SK-N-SH (cell line): Measurements from ENCODE around the gene MAPRE3. TPM values are rescaled to one million over a fixed set of nuclear protein-coding genes. Genes with fewer than 3 reads are reported as not detected.
A peak's percentile ranks its signal among the peaks of the same experiment; 100 is the strongest.

ENCODE experiments used
- CTCF ChIA-PET: fragments of 300-600, 350-600 bp; formaldehyde crosslinking; extraction: SDS; loops from one replicate; lab custom pipeline; 2021; lab: Yijun Ruan, JAX
- POLR2A ChIA-PET: fragments of 350-600 bp; sonication (Branson Sonifier 250); formaldehyde crosslinking; extraction: SDS; loops from one replicate; lab custom pipeline; 2020; ENCODE audit warnings: antibody characterized with exemption, inconsistent platforms; lab: Yijun Ruan, JAX
- DNase-seq: peaks from one replicate; pipeline ENCODE4 v3.0.0; 2012
- H2AFZ ChIP-seq: fragments of 200-600 bp; sonication (generic); 2 replicates; pipeline ENCODE4 v1.8.1; 2016; ENCODE audit warnings: antibody characterized with exemption, mild to moderate bottlenecking, low read depth
- H3F3A ChIP-seq: fragments of 200-600 bp; sonication (generic); replicated peaks from 2 replicates; pipeline ENCODE3; 2016; ENCODE audit warnings: antibody characterized with exemption, mild to moderate bottlenecking; ENCODE audit not compliant: insufficient read depth
- H3K27ac ChIP-seq, 2 experiments: fragments of 200-500 bp in 1 of 2; fragments of 200-600 bp in 1 of 2; sonication (Bioruptor generic) in 1 of 2; sonication (generic), shearing (Covaris generic) in 1 of 2; 2 replicates each; pipeline versions ENCODE4 v1.5.1 to v1.6.1; 2014 to 2016; ENCODE audit warnings: low read depth in 2 of 2, inconsistent platforms in 1 of 2, low read length in 1 of 2, mild to moderate bottlenecking in 1 of 2, mixed read lengths in 1 of 2
- H3K27me3 ChIP-seq: fragments of 200-600 bp; sonication (generic), shearing (Covaris generic); 2 replicates; pipeline ENCODE4 v1.6.1; 2016; ENCODE audit warnings: mixed run types; ENCODE audit not compliant: insufficient read depth
- H3K36me3 ChIP-seq, 2 experiments: fragments of 200-500 bp in 1 of 2; fragments of 200-600 bp in 1 of 2; sonication (Bioruptor generic) in 1 of 2; sonication (generic) in 1 of 2; replicated peaks in 1 of 2; 2 replicates each; pipeline versions ENCODE3 to v1.5.1; 2014 to 2016; ENCODE audit warnings: low read length in 1 of 2, mild to moderate bottlenecking in 1 of 2; ENCODE audit not compliant: insufficient read depth in 2 of 2, control insufficient read depth in 1 of 2
- H3K4me1 ChIP-seq, 2 experiments: fragments of 200-500 bp in 1 of 2; fragments of 200-600 bp in 1 of 2; sonication (Bioruptor generic) in 1 of 2; sonication (generic), shearing (Covaris generic) in 1 of 2; 2 replicates each; pipeline versions ENCODE4 v1.5.1 to v1.6.1; 2014 to 2016; ENCODE audit warnings: low read depth in 1 of 2, low read length in 1 of 2, mixed run types in 1 of 2; ENCODE audit not compliant: insufficient read depth in 2 of 2, control insufficient read depth in 1 of 2
- H3K4me2 ChIP-seq: fragments of 200-600 bp; sonication (generic), shearing (Covaris generic); 2 replicates; pipeline ENCODE4 v1.6.1; 2017; ENCODE audit warnings: mixed run types
- H3K4me3 ChIP-seq, 2 experiments: fragments of 200-500 bp in 1 of 2; fragments of 200-600 bp in 1 of 2; sonication (Bioruptor generic) in 1 of 2; sonication (generic), shearing (Covaris generic) in 1 of 2; 2 replicates each; pipeline versions ENCODE4 v1.5.1 to v1.8.1; 2014 to 2016; ENCODE audit warnings: low read depth in 2 of 2, inconsistent platforms in 1 of 2, low read length in 1 of 2, mild to moderate bottlenecking in 1 of 2, mixed read lengths in 1 of 2, moderate library complexity in 1 of 2
- H3K79me2 ChIP-seq: fragments of 200-600 bp; sonication (generic); 2 replicates; pipeline ENCODE4 v1.8.1; 2017; ENCODE audit warnings: mild to moderate bottlenecking; ENCODE audit not compliant: insufficient read depth
- H3K9ac ChIP-seq: fragments of 200-600 bp; sonication (generic); 2 replicates; pipeline ENCODE4 v1.6.1; 2017; ENCODE audit warnings: mixed run types
- H3K9me2 ChIP-seq: fragments of 200-600 bp; sonication (generic); 2 replicates; pipeline ENCODE4 v1.6.1; 2017; ENCODE audit warnings: mixed run types
- H3K9me3 ChIP-seq: fragments of 200-600 bp; sonication (generic); 2 replicates; pipeline ENCODE4 v1.6.1; 2017; ENCODE audit warnings: mixed run types, mild to moderate bottlenecking, moderate library complexity
- H4K20me1 ChIP-seq: fragments of 200-600 bp; sonication (generic); 2 replicates; pipeline ENCODE4 v1.6.1; 2017; ENCODE audit warnings: mild to moderate bottlenecking, mixed run types; ENCODE audit not compliant: insufficient read depth
- CHD2 ChIP-seq: fragments of 150-350 bp; IDR thresholded peaks from 2 replicates; pipeline ENCODE4 v1.6.1; 2018; ENCODE audit warnings: low read length; ENCODE audit not compliant: partially characterized antibody
- EP300 ChIP-seq, 2 experiments: IDR thresholded peaks; 2 replicates each; pipeline versions ENCODE4 v1.4.0 to v1.6.1; 2012; ENCODE audit warnings: borderline replicate concordance in 1 of 2, low read depth in 1 of 2, low read length in 1 of 2
- EZH2phosphoT487 ChIP-seq: fragments of 200-600 bp; sonication (generic); IDR thresholded peaks from 2 replicates; pipeline ENCODE4 v1.6.1; 2017; ENCODE audit warnings: low read depth, mixed run types, mild to moderate bottlenecking, antibody characterized with exemption, moderate library complexity, borderline replicate concordance
- FOSL2 ChIP-seq: IDR thresholded peaks from 2 replicates; pipeline ENCODE4 v1.4.0; 2012; ENCODE audit warnings: low read depth, mild to moderate bottlenecking, moderate library complexity, borderline replicate concordance
- FOXJ3 ChIP-seq: sonication (generic); formaldehyde crosslinking; IDR thresholded peaks from 2 replicates; pipeline ENCODE4 v1.5.1; 2020; ENCODE audit warnings: mild to moderate bottlenecking, missing genetic modification reagents
- FOXM1 ChIP-seq: IDR thresholded peaks from 2 replicates; pipeline ENCODE4 v1.4.0; 2012; ENCODE audit warnings: low read depth, mild to moderate bottlenecking
- GABPA ChIP-seq: IDR thresholded peaks from 2 replicates; pipeline ENCODE4 v1.4.0; 2012; ENCODE audit warnings: low read depth, mild to moderate bottlenecking
- GATA2 ChIP-seq: sonication (generic); formaldehyde crosslinking; IDR thresholded peaks from 2 replicates; pipeline ENCODE4 v1.5.0; 2020; ENCODE audit warnings: mild to moderate bottlenecking, missing genetic modification reagents
- MAX ChIP-seq: IDR thresholded peaks from 2 replicates; pipeline ENCODE4 v1.4.0; 2012; ENCODE audit warnings: low read depth
- NFIC ChIP-seq: IDR thresholded peaks from 2 replicates; pipeline ENCODE4 v1.4.0; 2012; ENCODE audit warnings: borderline replicate concordance
- NRF1 ChIP-seq: IDR thresholded peaks from 2 replicates; pipeline ENCODE4 v1.6.1; 2012; ENCODE audit warnings: low read depth, mild to moderate bottlenecking, low read length
- POLR2AphosphoS5 ChIP-seq: IDR thresholded peaks from 2 replicates; pipeline ENCODE4 v1.6.1; 2012; ENCODE audit warnings: low read depth, low read length
- RAD21 ChIP-seq: IDR thresholded peaks from 2 replicates; pipeline ENCODE4 v1.6.1; 2012; ENCODE audit warnings: mild to moderate bottlenecking, low read length
- RXRA ChIP-seq: IDR thresholded peaks from 2 replicates; pipeline ENCODE4 v1.4.0; 2012; ENCODE audit warnings: low read depth, mild to moderate bottlenecking, borderline replicate concordance
- SIN3A ChIP-seq: IDR thresholded peaks from 2 replicates; pipeline ENCODE4 v1.6.1; 2012; ENCODE audit warnings: low read depth, mild to moderate bottlenecking, low read length, moderate library complexity, borderline replicate concordance
- SMC3 ChIP-seq: IDR thresholded peaks from 2 replicates; pipeline ENCODE4 v1.6.1; 2012; ENCODE audit warnings: low read depth, low read length, improper control_type of control experiment
- TCF12 ChIP-seq: IDR thresholded peaks from 2 replicates; pipeline ENCODE4 v1.4.0; 2012
- TEAD4 ChIP-seq: IDR thresholded peaks from 2 replicates; pipeline ENCODE4 v1.4.0; 2012; ENCODE audit warnings: mild to moderate bottlenecking, borderline replicate concordance; ENCODE audit not compliant: insufficient read depth
- WGBS: methylation state at CpG from one replicate; pipeline ENCODE4 v1.1.6; 2017; ENCODE audit warnings: low lambda C conversion rate; 5-methylcytosine and 5-hydroxymethylcytosine counted together
- polyA plus RNA-seq, 3 experiments: library from polyadenylated mRNA; depleted of rRNA; stranded (reverse); fragments of >200 nt; gene quantifications; 2 replicates each; pipeline ENCODE4 v1.2.3, GENCODE V29; 2012
- TF ChIP-seq, protein P1 (sequence below): IDR thresholded peaks from 2 replicates; pipeline ENCODE4 v1.4.0; 2012; ENCODE audit warnings: low read depth, borderline replicate concordance
- TF ChIP-seq, protein P2 (sequence below): fragments of 150-350 bp; IDR thresholded peaks from 2 replicates; pipeline ENCODE4 v1.6.1; 2016; ENCODE audit warnings: mild to moderate bottlenecking, low read depth, low read length
- TF ChIP-seq, protein P3 (sequence below): IDR thresholded peaks from 2 replicates; pipeline ENCODE4 v1.6.1; 2012; ENCODE audit warnings: mild to moderate bottlenecking, low read depth, low read length, moderate library complexity
- TF ChIP-seq, protein P4 (sequence below): IDR thresholded peaks from 2 replicates; pipeline ENCODE4 v1.4.0; 2012; ENCODE audit warnings: low read depth, borderline replicate concordance
- TF ChIP-seq, protein P5 (sequence below): fragments of 150-350 bp; IDR thresholded peaks from 2 replicates; pipeline ENCODE4 v1.6.1; 2017; ENCODE audit warnings: antibody characterized with exemption, low read length, low read depth, borderline replicate concordance

The MAPRE3 gene
- polyA plus RNA-seq, 1 of the 3 experiments (the other 2 are of a cell fraction) = 24.4 TPM

DNA sequence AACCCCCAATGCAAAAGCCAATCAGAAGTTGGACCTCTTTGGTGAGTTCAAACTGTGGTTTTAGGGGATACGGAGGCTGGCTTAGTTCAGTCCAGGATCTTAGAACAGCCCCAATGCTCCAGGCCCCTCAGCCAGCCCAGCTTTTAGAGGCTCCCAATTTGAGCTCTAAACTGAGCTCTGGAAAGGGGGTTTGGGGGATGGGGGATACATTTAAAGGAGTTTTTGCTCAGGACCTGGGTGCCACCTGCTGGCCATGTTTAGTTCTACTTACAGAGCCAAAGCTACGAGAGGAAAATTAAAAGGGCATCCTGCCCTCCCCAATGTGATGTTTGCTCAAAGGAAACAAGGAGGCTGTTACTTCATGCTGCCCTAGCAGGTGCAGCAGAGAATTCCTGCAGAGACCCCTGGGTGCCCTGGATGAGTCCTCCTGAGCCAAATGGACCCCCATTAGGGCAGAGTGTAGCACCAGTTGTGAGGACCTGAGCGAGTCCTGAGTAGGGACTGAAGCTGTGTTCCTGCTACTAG, 46.4 kb downstream of the MAPRE3 start:
- H4K20me1 ChIP-seq = peaks cover 6% of the 10 kb centered on the region; the same call in 1 of the 2 replicates
- ChIA-PET POLR2A (interaction anchor here (0.8 to 2.8 kb wide), 5 partner anchors 34 to 171 kb away, joined by 3 to 17 read pairs (median 4); no protein-coding TSS in a partner anchor), CTCF (interaction anchor here (0.5 to 33.3 kb wide), 58 partner anchors 9 to 994 kb away, joined by 3 to 1017 read pairs (median 4); partner anchors contain the start of genes AGBL5, DPYSL5, EMILIN1 and KHK)
- no peaks in the 10 kb centered on the region for H3K9me2 ChIP-seq
- H3K9ac ChIP-seq = no peak overlapping the region
- H3K36me3 ChIP-seq = no peaks in the 10 kb centered on the region
- peak overlapping the region in 1 of 2 experiments; percentile 68; a peak in 1 of 4 replicates for H3K27ac ChIP-seq
- DNase-seq = peak; percentile 86
- no peak overlapping the region for H3K4me2 ChIP-seq
- 73% methylated on average over 3 of the region's 3 CpGs for WGBS
- H2AFZ ChIP-seq = no peak overlapping the region
- no peaks in the 10 kb centered on the region for H3K9me3 ChIP-seq
- no peaks in the 10 kb centered on the region for H3K27me3 ChIP-seq
- no peaks in the 10 kb centered on the region for H3F3A ChIP-seq
- H3K4me3 ChIP-seq = no peak overlapping the region
- H3K79me2 ChIP-seq = no peaks in the 10 kb centered on the region
- H3K4me1 ChIP-seq = peaks cover 17 to 21% of the 10 kb centered on the region in 2 experiments; a peak in 2 of 4 replicates
- TF ChIP-seq, protein P1, sequence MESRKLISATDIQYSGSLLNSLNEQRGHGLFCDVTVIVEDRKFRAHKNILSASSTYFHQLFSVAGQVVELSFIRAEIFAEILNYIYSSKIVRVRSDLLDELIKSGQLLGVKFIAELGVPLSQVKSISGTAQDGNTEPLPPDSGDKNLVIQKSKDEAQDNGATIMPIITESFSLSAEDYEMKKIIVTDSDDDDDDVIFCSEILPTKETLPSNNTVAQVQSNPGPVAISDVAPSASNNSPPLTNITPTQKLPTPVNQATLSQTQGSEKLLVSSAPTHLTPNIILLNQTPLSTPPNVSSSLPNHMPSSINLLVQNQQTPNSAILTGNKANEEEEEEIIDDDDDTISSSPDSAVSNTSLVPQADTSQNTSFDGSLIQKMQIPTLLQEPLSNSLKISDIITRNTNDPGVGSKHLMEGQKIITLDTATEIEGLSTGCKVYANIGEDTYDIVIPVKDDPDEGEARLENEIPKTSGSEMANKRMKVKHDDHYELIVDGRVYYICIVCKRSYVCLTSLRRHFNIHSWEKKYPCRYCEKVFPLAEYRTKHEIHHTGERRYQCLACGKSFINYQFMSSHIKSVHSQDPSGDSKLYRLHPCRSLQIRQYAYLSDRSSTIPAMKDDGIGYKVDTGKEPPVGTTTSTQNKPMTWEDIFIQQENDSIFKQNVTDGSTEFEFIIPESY = no peak
- TF ChIP-seq, protein P2, sequence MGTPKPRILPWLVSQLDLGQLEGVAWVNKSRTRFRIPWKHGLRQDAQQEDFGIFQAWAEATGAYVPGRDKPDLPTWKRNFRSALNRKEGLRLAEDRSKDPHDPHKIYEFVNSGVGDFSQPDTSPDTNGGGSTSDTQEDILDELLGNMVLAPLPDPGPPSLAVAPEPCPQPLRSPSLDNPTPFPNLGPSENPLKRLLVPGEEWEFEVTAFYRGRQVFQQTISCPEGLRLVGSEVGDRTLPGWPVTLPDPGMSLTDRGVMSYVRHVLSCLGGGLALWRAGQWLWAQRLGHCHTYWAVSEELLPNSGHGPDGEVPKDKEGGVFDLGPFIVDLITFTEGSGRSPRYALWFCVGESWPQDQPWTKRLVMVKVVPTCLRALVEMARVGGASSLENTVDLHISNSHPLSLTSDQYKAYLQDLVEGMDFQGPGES = no peak
- peak; percentile 94 for TF ChIP-seq RAD21
- no peak for TF ChIP-seq NRF1
- TF ChIP-seq TEAD4 = no peak
- TF ChIP-seq NFIC = no peak
- peak; percentile 95 for TF ChIP-seq SMC3
- TF ChIP-seq GATA2 (CRISPR knock-in tag) = no peak
- no peak for TF ChIP-seq EZH2phosphoT487
- no peak for TF ChIP-seq FOXJ3 (CRISPR knock-in tag)
- TF ChIP-seq SIN3A = no peak
- no peak for TF ChIP-seq POLR2AphosphoS5
- TF ChIP-seq, protein P3, sequence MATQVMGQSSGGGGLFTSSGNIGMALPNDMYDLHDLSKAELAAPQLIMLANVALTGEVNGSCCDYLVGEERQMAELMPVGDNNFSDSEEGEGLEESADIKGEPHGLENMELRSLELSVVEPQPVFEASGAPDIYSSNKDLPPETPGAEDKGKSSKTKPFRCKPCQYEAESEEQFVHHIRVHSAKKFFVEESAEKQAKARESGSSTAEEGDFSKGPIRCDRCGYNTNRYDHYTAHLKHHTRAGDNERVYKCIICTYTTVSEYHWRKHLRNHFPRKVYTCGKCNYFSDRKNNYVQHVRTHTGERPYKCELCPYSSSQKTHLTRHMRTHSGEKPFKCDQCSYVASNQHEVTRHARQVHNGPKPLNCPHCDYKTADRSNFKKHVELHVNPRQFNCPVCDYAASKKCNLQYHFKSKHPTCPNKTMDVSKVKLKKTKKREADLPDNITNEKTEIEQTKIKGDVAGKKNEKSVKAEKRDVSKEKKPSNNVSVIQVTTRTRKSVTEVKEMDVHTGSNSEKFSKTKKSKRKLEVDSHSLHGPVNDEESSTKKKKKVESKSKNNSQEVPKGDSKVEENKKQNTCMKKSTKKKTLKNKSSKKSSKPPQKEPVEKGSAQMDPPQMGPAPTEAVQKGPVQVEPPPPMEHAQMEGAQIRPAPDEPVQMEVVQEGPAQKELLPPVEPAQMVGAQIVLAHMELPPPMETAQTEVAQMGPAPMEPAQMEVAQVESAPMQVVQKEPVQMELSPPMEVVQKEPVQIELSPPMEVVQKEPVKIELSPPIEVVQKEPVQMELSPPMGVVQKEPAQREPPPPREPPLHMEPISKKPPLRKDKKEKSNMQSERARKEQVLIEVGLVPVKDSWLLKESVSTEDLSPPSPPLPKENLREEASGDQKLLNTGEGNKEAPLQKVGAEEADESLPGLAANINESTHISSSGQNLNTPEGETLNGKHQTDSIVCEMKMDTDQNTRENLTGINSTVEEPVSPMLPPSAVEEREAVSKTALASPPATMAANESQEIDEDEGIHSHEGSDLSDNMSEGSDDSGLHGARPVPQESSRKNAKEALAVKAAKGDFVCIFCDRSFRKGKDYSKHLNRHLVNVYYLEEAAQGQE = no peak
- no peak for TF ChIP-seq GABPA
- no peak for TF ChIP-seq MAX
- TF ChIP-seq RXRA = no peak
- no peak for TF ChIP-seq TCF12
- peak; percentile 67 for TF ChIP-seq CHD2
- TF ChIP-seq EP300 (IDR thresholded peaks at IDR 0.05; ENCODE audit: borderline replicate concordance in 1 of 2, low read depth in 1 of 2, low read length in 1 of 2) = no peak
- no peak for TF ChIP-seq FOSL2
- TF ChIP-seq, protein P4, sequence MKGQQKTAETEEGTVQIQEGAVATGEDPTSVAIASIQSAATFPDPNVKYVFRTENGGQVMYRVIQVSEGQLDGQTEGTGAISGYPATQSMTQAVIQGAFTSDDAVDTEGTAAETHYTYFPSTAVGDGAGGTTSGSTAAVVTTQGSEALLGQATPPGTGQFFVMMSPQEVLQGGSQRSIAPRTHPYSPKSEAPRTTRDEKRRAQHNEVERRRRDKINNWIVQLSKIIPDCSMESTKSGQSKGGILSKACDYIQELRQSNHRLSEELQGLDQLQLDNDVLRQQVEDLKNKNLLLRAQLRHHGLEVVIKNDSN = no peak
- TF ChIP-seq, protein P5, sequence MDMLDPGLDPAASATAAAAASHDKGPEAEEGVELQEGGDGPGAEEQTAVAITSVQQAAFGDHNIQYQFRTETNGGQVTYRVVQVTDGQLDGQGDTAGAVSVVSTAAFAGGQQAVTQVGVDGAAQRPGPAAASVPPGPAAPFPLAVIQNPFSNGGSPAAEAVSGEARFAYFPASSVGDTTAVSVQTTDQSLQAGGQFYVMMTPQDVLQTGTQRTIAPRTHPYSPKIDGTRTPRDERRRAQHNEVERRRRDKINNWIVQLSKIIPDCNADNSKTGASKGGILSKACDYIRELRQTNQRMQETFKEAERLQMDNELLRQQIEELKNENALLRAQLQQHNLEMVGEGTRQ = no peak
- TF ChIP-seq FOXM1 = no peak
